K562 (cell line): ENCODE measurements around the gene NCOA3. TPM values are rescaled to one million over a fixed set of nuclear protein-coding genes. Genes with fewer than 3 reads are reported as not detected.

Experiments
- DNMT1 ChIP-seq: fragments of 450-650 bp; IDR thresholded peaks from 2 replicates; pipeline ENCODE4 v1.6.1; 2016; ENCODE audit warnings: antibody characterized with exemption, mild to moderate bottlenecking
- ESRRA ChIP-seq: fragments of 450-650 bp; IDR thresholded peaks from 2 replicates; pipeline ENCODE4 v1.6.1; 2014; ENCODE audit warnings: low read depth, mild to moderate bottlenecking, moderate library complexity, borderline replicate concordance
- HSF4 ChIP-seq: fragments of 250-450 bp; sonication (Bioruptor Pico); IDR thresholded peaks from 2 replicates; pipeline ENCODE4 v2.1.2; 2022; ENCODE audit warnings: mild to moderate bottlenecking, moderate library complexity, borderline replicate concordance
- KDM5B ChIP-seq: fragments of 200-600 bp; sonication (generic); IDR thresholded peaks from 2 replicates; pipeline ENCODE4 v1.6.1; 2012; ENCODE audit warnings: low read depth, mild to moderate bottlenecking, moderate library complexity, low read length, control low read depth, inconsistent platforms; ENCODE audit not compliant: insufficient replicate concordance
- MEIS2 ChIP-seq: fragments of 450-650 bp; IDR thresholded peaks from 2 replicates; pipeline ENCODE4 v1.6.1; 2014; ENCODE audit warnings: mild to moderate bottlenecking; ENCODE audit not compliant: partially characterized antibody
- POLR2G ChIP-seq: fragments of 200-400 bp; formaldehyde crosslinking; IDR thresholded peaks from 2 replicates; pipeline ENCODE4 v1.6.1; 2017; ENCODE audit warnings: low read depth, mild to moderate bottlenecking, antibody characterized with exemption, low read length, moderate library complexity
- RCOR1 ChIP-seq, 2 experiments: IDR thresholded peaks; 2 replicates each; pipeline ENCODE4 v1.6.1; 2012; ENCODE audit warnings: low read depth in 2 of 2, low read length in 2 of 2, borderline replicate concordance in 1 of 2, improper control_type of control experiment in 1 of 2
- ZKSCAN1 ChIP-seq: fragments of 150-350 bp; IDR thresholded peaks from 2 replicates; pipeline ENCODE4 v1.6.1; 2016; ENCODE audit warnings: low read depth, low read length
- ZNF263 ChIP-seq: sonication (generic); formaldehyde crosslinking; IDR thresholded peaks from 2 replicates; pipeline ENCODE4 v1.8.0; 2022; ENCODE audit warnings: mild to moderate bottlenecking, missing genetic modification reagents, borderline replicate concordance
- ZNF644 ChIP-seq: fragments of 200-800 bp; sonication (Bioruptor generic); IDR thresholded peaks from 2 replicates; pipeline ENCODE4 v1.6.1; 2016; ENCODE audit warnings: low read depth, missing genetic modification characterization, missing compliant biosample characterization
- polyA plus RNA-seq, 8 experiments: library from polyadenylated mRNA; depleted of rRNA in 4 of 8; stranded (reverse) in 5 of 8; unstranded in 3 of 8; fragments of >200 nt; fragmentation: Nextera tagmentation in 2 of 8; fragmentation: Illumina TruSeq in 1 of 8; extraction: Ambion mirVana in 2 of 8; extraction: Trizol in 1 of 8; gene quantifications; 2 replicates each; pipeline versions ENCODE4 v1.2.1 to v1.2.3, GENCODE V29; 2011 to 2014; ENCODE audit warnings: inconsistent platforms in 1 of 8, missing spikeins in 1 of 8
- total RNA-seq, 7 experiments: library from RNA; depleted of rRNA in 6 of 7; stranded (reverse); fragments of >200 nt in 6 of 7; fragmentation: Illumina TruSeq in 2 of 7; extraction: Trizol in 2 of 7; gene quantifications; 2 replicates each; pipeline versions ENCODE4 v1.2.1 to v1.2.3, GENCODE V29; 2011 to 2021; ENCODE audit warnings: low replicate concordance in 1 of 7
- TF ChIP-seq, protein P1 (sequence below): fragments of 200-400 bp; formaldehyde crosslinking; IDR thresholded peaks from 2 replicates; pipeline ENCODE4 v1.6.1; 2017; ENCODE audit warnings: mild to moderate bottlenecking, low read depth, low read length, moderate library complexity
- TF ChIP-seq, protein P2 (sequence below): fragments of 450-650 bp; conservative IDR thresholded peaks from 2 replicates; pipeline ENCODE4 v1.6.1; 2016; ENCODE audit warnings: missing genetic modification characterization, low read depth, mild to moderate bottlenecking, control low read depth, missing compliant biosample characterization
- TF ChIP-seq, protein P3 (sequence below), 2 experiments: fragments of 450-650 bp in 1 of 2; sonication (generic) in 1 of 2; formaldehyde crosslinking in 1 of 2; IDR thresholded peaks in 1 of 2; conservative IDR thresholded peaks in 1 of 2; 2 replicates each; pipeline versions ENCODE4 v1.6.1 to v1.8.1; 2016 to 2023; ENCODE audit warnings: mild to moderate bottlenecking in 2 of 2, moderate library complexity in 2 of 2, inconsistent platforms in 1 of 2, missing genetic modification reagents in 1 of 2
- TF ChIP-seq, protein P4 (sequence below): fragments of 450-650 bp; IDR thresholded peaks from 2 replicates; pipeline ENCODE4 v1.6.1; 2017; ENCODE audit warnings: mild to moderate bottlenecking, moderate library complexity

The NCOA3 gene
- total and polyA plus RNA-seq, 9 of the 15 experiments (the other 6 are each of a cell fraction or from before 2014, with no cell fraction given), result 3.2 to 24.3 (median 14.4) TPM

DNA sequence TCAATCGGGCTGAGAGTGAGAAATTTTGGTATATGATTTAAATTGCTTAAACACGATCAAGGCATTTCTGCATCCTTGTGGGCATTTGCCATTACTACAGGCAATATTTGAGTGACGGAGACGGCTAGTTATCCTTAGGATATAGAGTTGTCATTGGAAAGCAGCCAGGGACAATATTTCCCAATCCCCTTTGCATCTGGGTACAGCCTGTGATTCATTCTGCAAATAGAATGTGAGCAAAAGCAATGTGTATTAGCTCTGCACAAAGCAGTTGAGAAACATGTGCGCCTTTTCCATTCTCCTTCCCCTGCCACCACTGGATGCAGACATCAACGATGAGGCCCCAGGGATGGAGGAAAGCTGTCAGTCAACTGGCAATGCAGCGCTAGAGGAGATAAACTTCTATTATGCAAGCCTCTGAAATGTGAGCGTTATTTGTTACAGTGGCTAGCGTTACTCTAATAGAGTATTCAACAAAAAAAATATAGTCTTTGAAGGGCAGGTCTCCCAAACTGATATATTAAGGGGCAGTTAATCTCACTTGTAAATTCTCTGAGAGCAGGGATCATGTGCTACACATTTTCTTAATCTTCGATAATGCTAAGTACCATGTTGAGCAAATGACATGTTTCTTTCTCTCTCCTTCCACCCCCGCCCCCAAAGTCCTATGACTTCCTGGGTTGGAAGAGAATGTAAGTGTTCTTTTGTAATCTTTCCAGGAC lies 37.1 kb upstream of the NCOA3 start (continued):
- TF ChIP-seq ZNF263 (CRISPR knock-in tag) (no peak), ZKSCAN1 (no peak), MEIS2 (peak; percentile 80), RCOR1 (IDR thresholded peaks at IDR 0.05; ENCODE audit: borderline replicate concordance in 1 of 2, low read depth in 2 of 2, low read length in 2 of 2) (peak in 1 of 2 experiments; percentile 53; a peak in 1 of 4 replicates), ZNF644 (tag) (no peak), POLR2G (no peak), DNMT1 (no peak), KDM5B (no peak), ESRRA (no peak), HSF4 (CRISPR knock-in tag) (no peak)
- TF ChIP-seq, protein P1, sequence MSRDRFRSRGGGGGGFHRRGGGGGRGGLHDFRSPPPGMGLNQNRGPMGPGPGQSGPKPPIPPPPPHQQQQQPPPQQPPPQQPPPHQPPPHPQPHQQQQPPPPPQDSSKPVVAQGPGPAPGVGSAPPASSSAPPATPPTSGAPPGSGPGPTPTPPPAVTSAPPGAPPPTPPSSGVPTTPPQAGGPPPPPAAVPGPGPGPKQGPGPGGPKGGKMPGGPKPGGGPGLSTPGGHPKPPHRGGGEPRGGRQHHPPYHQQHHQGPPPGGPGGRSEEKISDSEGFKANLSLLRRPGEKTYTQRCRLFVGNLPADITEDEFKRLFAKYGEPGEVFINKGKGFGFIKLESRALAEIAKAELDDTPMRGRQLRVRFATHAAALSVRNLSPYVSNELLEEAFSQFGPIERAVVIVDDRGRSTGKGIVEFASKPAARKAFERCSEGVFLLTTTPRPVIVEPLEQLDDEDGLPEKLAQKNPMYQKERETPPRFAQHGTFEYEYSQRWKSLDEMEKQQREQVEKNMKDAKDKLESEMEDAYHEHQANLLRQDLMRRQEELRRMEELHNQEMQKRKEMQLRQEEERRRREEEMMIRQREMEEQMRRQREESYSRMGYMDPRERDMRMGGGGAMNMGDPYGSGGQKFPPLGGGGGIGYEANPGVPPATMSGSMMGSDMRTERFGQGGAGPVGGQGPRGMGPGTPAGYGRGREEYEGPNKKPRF, result no peak
- TF ChIP-seq, protein P2, sequence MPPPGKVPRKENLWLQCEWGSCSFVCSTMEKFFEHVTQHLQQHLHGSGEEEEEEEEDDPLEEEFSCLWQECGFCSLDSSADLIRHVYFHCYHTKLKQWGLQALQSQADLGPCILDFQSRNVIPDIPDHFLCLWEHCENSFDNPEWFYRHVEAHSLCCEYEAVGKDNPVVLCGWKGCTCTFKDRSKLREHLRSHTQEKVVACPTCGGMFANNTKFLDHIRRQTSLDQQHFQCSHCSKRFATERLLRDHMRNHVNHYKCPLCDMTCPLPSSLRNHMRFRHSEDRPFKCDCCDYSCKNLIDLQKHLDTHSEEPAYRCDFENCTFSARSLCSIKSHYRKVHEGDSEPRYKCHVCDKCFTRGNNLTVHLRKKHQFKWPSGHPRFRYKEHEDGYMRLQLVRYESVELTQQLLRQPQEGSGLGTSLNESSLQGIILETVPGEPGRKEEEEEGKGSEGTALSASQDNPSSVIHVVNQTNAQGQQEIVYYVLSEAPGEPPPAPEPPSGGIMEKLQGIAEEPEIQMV (tag), result no peak
- TF ChIP-seq, protein P3, sequence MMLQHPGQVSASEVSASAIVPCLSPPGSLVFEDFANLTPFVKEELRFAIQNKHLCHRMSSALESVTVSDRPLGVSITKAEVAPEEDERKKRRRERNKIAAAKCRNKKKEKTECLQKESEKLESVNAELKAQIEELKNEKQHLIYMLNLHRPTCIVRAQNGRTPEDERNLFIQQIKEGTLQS (IDR thresholded peaks at IDR 0.05), result peak; percentile 62; the same call in 1 of the 2 replicates
- TF ChIP-seq, protein P3 (CRISPR knock-in tag; conservative IDR thresholded peaks at IDR 0.05), result no peak
- TF ChIP-seq, protein P4, sequence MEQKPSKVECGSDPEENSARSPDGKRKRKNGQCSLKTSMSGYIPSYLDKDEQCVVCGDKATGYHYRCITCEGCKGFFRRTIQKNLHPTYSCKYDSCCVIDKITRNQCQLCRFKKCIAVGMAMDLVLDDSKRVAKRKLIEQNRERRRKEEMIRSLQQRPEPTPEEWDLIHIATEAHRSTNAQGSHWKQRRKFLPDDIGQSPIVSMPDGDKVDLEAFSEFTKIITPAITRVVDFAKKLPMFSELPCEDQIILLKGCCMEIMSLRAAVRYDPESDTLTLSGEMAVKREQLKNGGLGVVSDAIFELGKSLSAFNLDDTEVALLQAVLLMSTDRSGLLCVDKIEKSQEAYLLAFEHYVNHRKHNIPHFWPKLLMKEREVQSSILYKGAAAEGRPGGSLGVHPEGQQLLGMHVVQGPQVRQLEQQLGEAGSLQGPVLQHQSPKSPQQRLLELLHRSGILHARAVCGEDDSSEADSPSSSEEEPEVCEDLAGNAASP, result no peak
